Epithelial cell of esophagus (primary cell): ENCODE results near the gene IL19.
"Not testable (repeated sequence)": the region's sequence is repeated elsewhere in the genome, so short reads cannot be mapped to it uniquely, and the experiment has no call there.

Experiments
- DNase-seq: peaks from one replicate; pipeline ENCODE4 v3.0.0; 2010; ENCODE audit warnings: low read depth
- H3K4me3 ChIP-seq: 2 replicates; pipeline ENCODE4 v1.5.1; 2011; ENCODE audit warnings: mild to moderate bottlenecking, low read length, control low read depth
- CTCF ChIP-seq: IDR thresholded peaks from 2 replicates; pipeline ENCODE4 v1.5.1; 2011; ENCODE audit warnings: low read depth, mild to moderate bottlenecking, low read length, control low read depth, inconsistent platforms; ENCODE audit not compliant: insufficient read depth; ENCODE audit errors: missing control alignments

Gene IL19

GRCh38 chr1:206847337-206847834 lies 76.8 kb downstream of the IL19 start:
- TF ChIP-seq CTCF = no peak
- no peak for DNase-seq
- H3K4me3 ChIP-seq = no peak overlapping the region

GRCh38 chr1:206847946-206848345 lies 77.4 kb downstream of the IL19 start:
- H3K4me3 ChIP-seq = no peak overlapping the region
- DNase-seq = peak; percentile 70
- no peak for TF ChIP-seq CTCF

- H3K4me3 ChIP-seq = no peak overlapping the region
- no peak for TF ChIP-seq CTCF
- DNase-seq = no peak
Measured at GRCh38 chr1:206850401-206850800, 79.8 kb downstream of the IL19 start.

- H3K4me3 ChIP-seq = no peak overlapping the region
- TF ChIP-seq CTCF = no peak
- DNase-seq = peak; percentile 84
Measured at GRCh38 chr1:206851341-206852010, 80.9 kb downstream of the IL19 start.

GRCh38 chr1:206852662-206853061 lies 82.1 kb downstream of the IL19 start:
- not testable (repeated sequence) for DNase-seq, H3K4me3 ChIP-seq

GRCh38 chr1:206853696-206854095 lies 83.1 kb downstream of the IL19 start:
- H3K4me3 ChIP-seq, DNase-seq: not testable (repeated sequence)

- DNase-seq = no peak
- H3K4me3 ChIP-seq = no peak overlapping the region
Measured at GRCh38 chr1:206854401-206855129, 84.0 kb downstream of the IL19 start.

More at GRCh38 chr1:206854401-206855129, 84.0 kb downstream of the IL19 start:
- no peak for TF ChIP-seq CTCF
